Type B pancreatic cell (in vitro differentiated cells): ENCODE measurements around the gene GGT1. TPM values are rescaled to one million over a fixed set of nuclear protein-coding genes. Genes with fewer than 3 reads are reported as not detected.
"Not testable (repeated sequence)": the region's sequence is repeated elsewhere in the genome, so short reads cannot be mapped to it uniquely, and the experiment has no call there.

ENCODE experiments used
- DNase-seq: peaks from one replicate; pipeline ENCODE4 v3.0.0; 2021; ENCODE audit warnings: mixed read lengths; ENCODE audit not compliant: unreplicated experiment; ENCODE audit errors: extremely low spot score
- H3K27ac Mint-ChIP-seq: 2 replicates; pipeline ENCODE4 v1.8.0; 2021; ENCODE audit warnings: mild to moderate bottlenecking, mixed read lengths
- H3K27me3 Mint-ChIP-seq: 2 replicates; pipeline ENCODE4 v1.8.0; 2021; ENCODE audit warnings: mixed read lengths
- H3K36me3 Mint-ChIP-seq: 2 replicates; pipeline ENCODE4 v1.8.0; 2021; ENCODE audit warnings: mixed read lengths
- H3K4me1 Mint-ChIP-seq: one replicate; pipeline ENCODE4 v1.8.0; 2021; ENCODE audit warnings: mixed read lengths; ENCODE audit not compliant: unreplicated experiment
- H3K4me3 Mint-ChIP-seq: 2 replicates; pipeline ENCODE4 v1.8.0; 2021; ENCODE audit warnings: mild to moderate bottlenecking, mixed read lengths
- H3K9me3 Mint-ChIP-seq: 2 replicates; pipeline ENCODE4 v1.8.0; 2021; ENCODE audit warnings: mixed read lengths
- CTCF ChIP-seq: fragments of 200-600 bp; sonication (generic); conservative IDR thresholded peaks from 2 replicates; pipeline ENCODE4 v1.5.0; 2021; ENCODE audit warnings: antibody characterized with exemption, mild to moderate bottlenecking
- total RNA-seq: library from RNA; stranded (reverse); gene quantifications from 2 replicates; pipeline ENCODE4 v1.2.1, GENCODE V29; 2021; ENCODE audit warnings: low replicate concordance

Gene GGT1
- total RNA-seq, 1 donor from 2014 or later: 4.2 TPM

- not testable (repeated sequence) for H3K4me3 Mint-ChIP-seq, DNase-seq, H3K4me1 Mint-ChIP-seq, H3K9me3 Mint-ChIP-seq, H3K27ac Mint-ChIP-seq, H3K27me3 Mint-ChIP-seq, H3K36me3 Mint-ChIP-seq
Measured at GRCh38 chr22:24646756-24647155, 43.8 kb downstream of the GGT1 start.

DNA sequence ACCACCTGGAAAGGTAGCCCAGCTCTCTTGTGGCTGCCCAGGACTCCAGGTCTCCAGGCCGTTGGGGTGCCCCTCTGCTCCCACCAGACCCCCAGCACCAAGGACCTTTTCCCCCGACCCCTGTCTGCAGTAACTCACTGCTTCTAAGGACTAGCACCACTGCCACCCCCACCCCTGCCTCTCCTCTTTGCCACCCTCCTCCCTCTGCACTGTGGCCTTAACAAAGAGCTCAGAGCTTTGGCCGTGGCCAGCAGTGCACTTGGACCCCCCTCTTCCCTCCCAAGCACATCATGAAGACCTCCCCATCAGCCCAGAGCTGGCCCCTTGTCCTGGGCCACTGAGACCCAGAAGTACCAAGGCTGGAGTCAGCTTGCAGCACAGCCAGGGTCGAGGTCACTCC, 46.4 kb downstream of the GGT1 start:
- not testable (repeated sequence) for H3K4me3 Mint-ChIP-seq, H3K27me3 Mint-ChIP-seq, H3K36me3 Mint-ChIP-seq, H3K9me3 Mint-ChIP-seq, DNase-seq, H3K27ac Mint-ChIP-seq, H3K4me1 Mint-ChIP-seq

DNA sequence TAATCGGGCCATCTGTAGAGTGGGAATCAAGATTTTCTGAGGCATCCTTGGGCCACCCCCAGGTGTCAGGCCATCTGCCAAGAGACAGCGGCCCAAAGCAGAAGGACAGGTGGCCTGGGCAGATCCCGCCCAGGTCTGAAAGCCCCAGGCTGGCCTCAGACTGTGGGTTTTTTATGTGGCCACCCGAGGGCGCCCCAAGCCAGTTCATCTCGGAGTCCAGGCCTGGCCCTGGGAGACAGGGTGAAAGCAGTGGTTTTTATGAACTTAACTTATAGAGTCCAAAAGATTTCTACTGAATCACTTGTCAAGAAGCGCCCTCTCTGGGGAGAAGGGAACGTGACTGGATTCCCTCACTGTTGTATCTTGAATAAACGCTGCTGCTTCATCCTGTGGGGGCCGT, 47.9 kb downstream of the GGT1 start:
- DNase-seq, H3K27ac Mint-ChIP-seq, H3K27me3 Mint-ChIP-seq, H3K4me3 Mint-ChIP-seq, H3K36me3 Mint-ChIP-seq, H3K9me3 Mint-ChIP-seq, H3K4me1 Mint-ChIP-seq: not testable (repeated sequence)
- peak; percentile 64 for TF ChIP-seq CTCF

- H3K27me3 Mint-ChIP-seq, DNase-seq, H3K9me3 Mint-ChIP-seq, H3K4me3 Mint-ChIP-seq, H3K27ac Mint-ChIP-seq, H3K36me3 Mint-ChIP-seq, H3K4me1 Mint-ChIP-seq: not testable (repeated sequence)
Measured at GRCh38 chr22:24665395-24665794, 62.4 kb downstream of the GGT1 start.

- H3K4me1 Mint-ChIP-seq, H3K9me3 Mint-ChIP-seq, H3K27me3 Mint-ChIP-seq, DNase-seq, H3K36me3 Mint-ChIP-seq, H3K27ac Mint-ChIP-seq, H3K4me3 Mint-ChIP-seq: not testable (repeated sequence)
Measured at GRCh38 chr22:24667904-24668303, 64.9 kb downstream of the GGT1 start.

- H3K27me3 Mint-ChIP-seq, H3K36me3 Mint-ChIP-seq, H3K27ac Mint-ChIP-seq, DNase-seq, H3K9me3 Mint-ChIP-seq, H3K4me3 Mint-ChIP-seq, H3K4me1 Mint-ChIP-seq: not testable (repeated sequence)
Measured at GRCh38 chr22:24672532-24672931, 69.5 kb downstream of the GGT1 start.

Other genes with a start within 250 kb of the GGT1 start
- gene ADORA2A, start 175.6 kb upstream of the GGT1 start, total RNA-seq: 7.2 and 19.2 TPM in 2 replicates
- 0.24 and 1.1 TPM in 2 replicates for gene UPB1, start 107.9 kb upstream of the GGT1 start, total RNA-seq
- 81.8 and 98.0 TPM in 2 replicates for gene GUCD1, start 48.1 kb upstream of the GGT1 start, total RNA-seq
- 107 and 114 TPM in 2 replicates for gene SNRPD3, start 47.2 kb upstream of the GGT1 start, total RNA-seq
- 6.5 and 18.6 TPM in 2 replicates for gene LRRC75B, start 10.1 kb upstream of the GGT1 start, total RNA-seq
- gene PIWIL3, start 171.5 kb downstream of the GGT1 start, total RNA-seq: not detected in 2 replicates
- 3.7 and 5.1 TPM in 2 replicates for gene SGSM1, start 203.0 kb downstream of the GGT1 start, total RNA-seq